ENCODE results near the gene RNASE1.
"Not testable (repeated sequence)": the region's sequence is repeated elsewhere in the genome, so short reads cannot be mapped to it uniquely, and the experiment has no call there.

RNASE1 gene

DNA sequence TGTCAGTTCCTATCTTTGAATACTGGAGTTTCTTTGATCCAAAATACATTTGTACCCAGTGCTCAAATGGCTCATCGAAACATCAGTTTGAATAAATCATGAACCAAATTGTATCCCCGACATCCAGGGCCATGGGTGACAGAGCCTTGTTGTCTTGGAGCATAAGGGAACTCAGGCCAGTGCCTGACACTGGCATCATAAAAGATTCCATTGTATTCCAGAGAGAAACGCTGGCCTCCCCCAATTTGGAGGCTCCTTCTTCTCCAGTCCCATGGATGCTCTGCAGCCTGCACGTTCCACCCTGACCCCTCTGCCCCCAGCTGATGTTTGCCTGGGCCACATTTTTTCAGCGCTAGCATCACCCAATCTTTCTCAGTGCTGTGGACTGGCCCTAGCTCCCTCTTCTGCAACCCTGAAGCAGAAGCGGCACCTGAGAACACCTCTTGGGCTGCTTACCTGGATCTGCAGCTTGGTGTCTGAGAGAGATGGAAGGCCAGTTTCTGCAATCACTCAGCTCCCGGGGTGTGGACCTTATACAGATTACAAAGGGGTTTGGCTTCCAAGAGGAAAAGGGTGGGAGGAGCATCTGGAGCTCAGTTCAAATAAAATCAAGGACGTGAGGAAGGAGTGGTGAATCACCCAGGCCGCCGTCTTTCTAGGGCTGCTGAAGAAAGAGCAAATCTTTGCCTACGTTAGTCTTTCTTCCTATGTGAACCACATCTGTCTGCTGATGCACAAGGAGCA, at the start of gene RNASE1:
Gene RNASE1, minus strand, starts transcription at position 504 of the 744 bp plus-strand sequence. CDS start 776 bp downstream, outside the sequence.
- no peak for DNase-seq

- DNase-seq = no peak
Observed at GRCh38 chr14:20848955-20849570, 46.4 kb upstream of the RNASE1 start.

DNA sequence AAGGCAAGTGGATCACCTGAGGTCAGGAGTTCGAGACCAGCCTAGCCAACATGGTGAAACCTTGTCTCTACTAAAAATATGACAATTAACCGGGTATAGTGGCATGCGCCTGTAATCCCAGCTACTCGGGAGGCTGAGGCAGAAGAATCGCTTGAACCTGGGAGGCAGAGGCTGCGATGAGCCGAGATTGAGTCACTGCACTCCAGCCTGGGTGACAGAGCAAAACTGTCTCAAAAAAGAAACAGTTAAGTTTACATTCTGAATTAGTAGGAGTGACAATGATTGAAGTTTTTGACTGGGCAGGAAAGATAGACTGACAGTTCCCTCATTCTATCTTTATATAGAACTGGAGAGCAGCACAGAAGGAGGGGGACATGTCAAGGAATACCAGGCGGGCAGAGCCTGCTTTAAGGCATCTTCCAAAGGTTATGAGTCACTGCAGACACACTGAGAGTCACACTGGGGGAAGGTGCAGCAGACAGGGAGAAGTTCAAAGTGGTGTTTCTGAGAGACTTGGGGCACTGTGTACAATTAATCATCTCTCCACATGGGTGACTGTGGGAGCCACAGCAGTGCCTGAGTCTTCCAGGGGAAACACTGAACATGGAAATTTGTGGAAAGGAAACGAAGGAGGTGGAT, 45.8 kb upstream of the RNASE1 start:
- DNase-seq = no peak

GRCh38 chr14:20846560-20846959, 43.9 kb upstream of the RNASE1 start:
- DNase-seq = no peak

DNA sequence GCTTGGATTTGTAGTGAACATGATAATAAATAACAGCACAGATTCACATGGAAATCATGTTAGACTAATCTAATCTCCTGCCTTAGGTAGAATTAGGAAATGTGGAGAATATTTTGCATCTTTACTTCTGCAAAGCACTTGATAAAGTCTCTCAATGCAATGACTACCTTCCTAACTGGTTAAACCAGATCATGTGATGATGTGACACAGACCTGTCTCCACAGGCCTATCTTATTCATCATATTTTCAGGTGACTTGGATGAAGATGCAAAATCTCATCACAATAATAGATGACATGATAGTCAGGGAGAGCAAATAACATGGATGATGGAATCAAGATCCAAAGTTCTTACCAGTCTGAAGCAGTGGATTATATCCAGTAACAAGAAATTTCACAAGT, 38.5 kb upstream of the RNASE1 start:
- DNase-seq = no peak

DNA sequence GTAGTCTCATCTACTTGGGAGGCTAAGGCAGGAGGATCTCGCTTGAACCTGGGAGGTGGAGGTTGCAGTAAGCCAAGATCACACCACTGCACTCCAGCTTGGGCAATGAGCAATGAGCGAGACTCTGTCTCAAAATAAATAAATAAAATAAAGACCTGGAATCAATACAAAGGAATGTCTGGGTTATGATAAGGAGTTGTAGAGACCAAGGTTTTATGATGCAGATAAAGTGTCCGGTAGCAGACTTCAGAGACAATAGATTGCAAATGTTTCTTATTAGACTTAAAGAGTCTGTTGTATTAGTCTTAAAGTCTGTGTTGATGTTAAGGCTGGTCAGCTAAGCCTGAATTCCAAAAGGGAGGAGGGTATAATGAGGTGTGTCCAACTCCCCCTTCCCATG, 35.2 kb upstream of the RNASE1 start:
- DNase-seq = no peak

GRCh38 chr14:20836668-20837338, 34.2 kb upstream of the RNASE1 start:
- no peak for DNase-seq

DNA sequence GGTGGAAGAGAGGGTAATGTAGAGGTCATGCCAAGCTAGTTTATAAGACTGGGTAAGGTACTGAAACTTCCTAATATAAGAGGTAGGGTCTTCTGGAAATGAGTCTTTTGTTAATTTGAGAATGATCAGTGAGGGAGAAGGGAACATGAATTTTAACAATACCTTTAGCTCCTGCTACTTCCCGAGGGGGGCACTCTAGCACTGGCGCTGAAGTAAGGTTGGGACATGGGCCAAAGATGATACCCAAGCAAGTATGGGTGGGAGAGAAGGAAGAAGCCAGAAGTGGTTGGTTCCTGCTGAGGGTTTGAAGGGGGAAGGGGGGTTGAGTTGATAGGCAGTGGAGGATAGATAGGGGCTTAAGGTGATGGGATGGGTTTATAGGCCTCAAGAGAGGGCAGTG, 32.3 kb upstream of the RNASE1 start:
- no peak for DNase-seq

- no peak for DNase-seq
Observed at GRCh38 chr14:20830831-20831230, 28.2 kb upstream of the RNASE1 start.

- not testable (repeated sequence) for DNase-seq
Observed at GRCh38 chr14:20828024-20828694, 25.5 kb upstream of the RNASE1 start.

- DNase-seq = no peak
Observed at GRCh38 chr14:20827326-20827725, 24.7 kb upstream of the RNASE1 start.

DNA sequence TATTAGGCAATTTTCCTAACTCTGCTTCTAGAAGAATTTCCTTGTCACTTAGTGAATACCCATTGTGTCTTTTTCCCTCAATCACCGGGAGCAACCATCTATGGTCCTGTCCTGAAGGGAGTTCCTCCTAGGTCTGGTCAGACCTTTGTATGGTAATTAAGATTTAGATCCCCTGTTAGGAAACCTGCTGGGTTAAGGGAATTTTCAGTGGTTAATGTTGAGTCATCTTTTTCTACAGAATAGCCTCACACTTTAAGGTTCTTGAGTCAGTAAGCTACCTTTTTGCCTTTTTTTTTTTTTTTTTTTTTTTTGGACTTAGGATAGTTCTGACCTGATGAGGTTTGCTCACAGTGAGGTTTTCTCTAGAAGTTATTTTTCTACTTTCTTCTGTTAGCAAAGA, 24.0 kb upstream of the RNASE1 start:
- not testable (repeated sequence) for DNase-seq

- DNase-seq = no peak
Observed at GRCh38 chr14:20823859-20824258, 21.2 kb upstream of the RNASE1 start.

DNA sequence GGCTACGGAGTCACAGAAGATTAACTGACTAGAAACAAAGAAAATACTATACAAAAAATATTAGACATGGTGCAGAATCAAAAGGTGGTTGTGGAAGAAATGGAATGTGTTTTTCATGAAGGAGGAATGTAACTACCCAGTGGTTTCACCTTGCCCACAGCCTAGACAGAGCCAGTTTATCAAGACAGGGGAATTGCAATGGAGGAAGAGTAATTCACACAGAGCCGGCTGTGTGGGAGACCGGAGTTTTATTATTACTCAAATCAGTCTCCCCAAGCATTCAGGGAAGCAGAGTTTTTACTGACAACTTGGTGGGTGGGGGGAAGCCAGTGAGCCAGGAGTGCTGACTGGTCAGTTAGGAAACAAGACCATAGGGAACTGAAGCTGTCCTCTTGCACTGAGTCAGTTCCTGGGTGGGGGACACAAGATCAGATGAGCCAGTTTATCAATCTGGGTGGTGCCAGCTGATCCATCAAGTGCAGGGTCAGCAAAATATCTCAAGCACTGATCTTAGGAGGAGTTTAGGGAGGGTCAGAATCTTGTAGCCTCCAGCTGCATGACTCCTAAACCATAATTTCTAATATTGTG, 19.0 kb upstream of the RNASE1 start:
- not testable (repeated sequence) for DNase-seq

DNA sequence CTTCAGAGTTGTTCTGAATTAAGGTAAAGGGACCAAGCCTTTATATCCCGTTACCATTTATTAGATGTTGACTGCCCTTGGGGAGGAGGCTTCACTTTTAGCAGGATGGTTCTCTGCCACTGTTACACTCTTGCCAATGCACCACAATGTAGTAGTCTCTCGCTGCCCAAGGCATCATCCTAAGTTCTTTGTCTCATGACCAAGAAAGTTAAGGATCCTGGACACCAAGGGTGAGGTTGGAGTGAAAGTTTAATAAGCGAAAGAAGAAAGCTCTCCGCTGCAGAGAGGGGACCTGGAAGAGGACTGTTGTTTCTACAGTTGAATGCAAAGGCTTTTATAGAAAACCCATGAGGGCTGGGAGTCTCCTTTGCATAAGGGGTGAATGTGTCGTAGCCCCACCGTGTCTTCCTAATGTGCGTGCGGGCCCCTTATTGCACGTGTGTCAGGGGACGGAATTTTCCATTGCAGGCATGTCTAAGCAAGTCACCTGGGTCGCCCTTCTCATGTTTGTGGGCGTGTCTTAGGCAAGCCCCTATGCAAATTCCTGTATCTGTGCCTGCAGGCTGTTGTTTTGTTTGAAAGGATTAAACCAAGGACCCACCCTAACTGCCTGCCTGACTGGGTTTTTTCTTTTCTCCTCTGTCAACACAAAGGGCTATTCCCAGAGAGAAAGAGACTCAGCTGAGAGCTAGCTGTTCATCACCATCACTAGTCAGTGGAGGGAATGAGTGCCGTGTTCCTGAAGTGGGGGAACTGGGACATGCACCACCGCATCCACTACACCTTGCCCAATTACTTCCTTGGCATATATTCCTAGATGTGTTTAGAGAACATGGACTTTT, 17.6 kb upstream of the RNASE1 start:
- DNase-seq = no peak

- DNase-seq = no peak
Observed at GRCh38 chr14:20818861-20819260, 16.2 kb upstream of the RNASE1 start.

DNA sequence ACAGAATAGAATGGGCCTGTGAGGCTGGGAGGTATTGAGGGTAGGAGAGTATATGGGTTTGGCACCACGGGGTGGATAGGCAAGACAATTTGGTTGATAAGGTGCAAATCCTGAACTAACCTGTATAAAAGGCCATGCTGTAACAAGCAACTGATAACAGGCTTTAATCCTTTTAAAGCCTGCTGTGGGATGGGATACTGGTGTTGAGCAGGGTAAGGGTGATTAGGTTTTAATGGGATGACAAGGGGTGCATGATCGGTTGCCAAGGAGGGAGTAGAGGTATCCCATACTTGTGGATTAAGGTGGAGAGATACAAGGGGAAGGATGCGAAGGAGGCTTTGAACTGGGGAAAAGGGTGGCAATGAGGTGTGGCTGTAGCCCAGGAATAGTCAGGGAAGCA, 13.3 kb upstream of the RNASE1 start:
- not testable (repeated sequence) for DNase-seq

- no peak for DNase-seq
Observed at GRCh38 chr14:20811986-20812975, 9.6 kb upstream of the RNASE1 start.

GRCh38 chr14:20809917-20810316, 7.3 kb upstream of the RNASE1 start:
- DNase-seq = no peak

DNA sequence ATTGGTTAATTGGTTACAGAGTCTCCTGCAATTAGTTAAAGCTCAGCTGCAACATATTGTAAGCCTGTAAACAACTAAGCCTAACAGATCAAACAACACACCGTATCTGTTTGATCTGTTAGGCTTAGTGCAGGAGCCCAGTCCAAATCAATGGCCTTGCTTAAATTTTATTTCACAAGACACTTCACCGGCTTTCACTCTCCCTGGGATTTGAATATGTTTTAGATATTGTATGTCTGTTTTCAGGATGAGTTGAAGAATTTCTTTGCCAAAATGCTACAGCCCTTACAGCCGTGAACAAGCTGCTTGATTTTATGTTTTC, 5.5 kb upstream of the RNASE1 start:
- no peak for DNase-seq
